GM12872 (cell line): ENCODE measurements around the gene MTA3.

Source experiments
- TF ChIP-seq, protein P1 (sequence below): IDR thresholded peaks from 3 replicates; pipeline ENCODE4 v1.5.1; 2011; ENCODE audit warnings: low read depth, mild to moderate bottlenecking, low read length, moderate library complexity; ENCODE audit not compliant: insufficient read depth

The MTA3 gene

DNA sequence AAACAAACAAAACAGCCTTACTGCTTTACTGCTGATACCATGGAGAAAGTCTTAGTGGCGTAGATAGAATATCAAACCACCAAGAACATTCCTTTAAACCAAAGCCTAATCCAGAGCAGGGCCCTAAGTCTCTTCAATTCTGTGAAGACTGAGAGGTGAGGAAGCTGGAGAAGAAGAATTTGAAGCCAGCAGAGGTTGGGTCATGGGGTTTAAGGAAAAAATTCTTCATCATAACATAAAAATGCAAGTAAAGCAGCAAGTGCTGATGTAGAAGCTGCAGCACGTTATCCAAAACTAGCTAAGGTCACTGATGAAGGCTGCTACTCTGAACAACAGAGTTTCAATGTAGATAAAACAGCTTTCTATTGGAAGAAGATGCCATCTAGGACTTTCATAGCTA lies 77.1 kb downstream of the MTA3 start:
- TF ChIP-seq, protein P1, sequence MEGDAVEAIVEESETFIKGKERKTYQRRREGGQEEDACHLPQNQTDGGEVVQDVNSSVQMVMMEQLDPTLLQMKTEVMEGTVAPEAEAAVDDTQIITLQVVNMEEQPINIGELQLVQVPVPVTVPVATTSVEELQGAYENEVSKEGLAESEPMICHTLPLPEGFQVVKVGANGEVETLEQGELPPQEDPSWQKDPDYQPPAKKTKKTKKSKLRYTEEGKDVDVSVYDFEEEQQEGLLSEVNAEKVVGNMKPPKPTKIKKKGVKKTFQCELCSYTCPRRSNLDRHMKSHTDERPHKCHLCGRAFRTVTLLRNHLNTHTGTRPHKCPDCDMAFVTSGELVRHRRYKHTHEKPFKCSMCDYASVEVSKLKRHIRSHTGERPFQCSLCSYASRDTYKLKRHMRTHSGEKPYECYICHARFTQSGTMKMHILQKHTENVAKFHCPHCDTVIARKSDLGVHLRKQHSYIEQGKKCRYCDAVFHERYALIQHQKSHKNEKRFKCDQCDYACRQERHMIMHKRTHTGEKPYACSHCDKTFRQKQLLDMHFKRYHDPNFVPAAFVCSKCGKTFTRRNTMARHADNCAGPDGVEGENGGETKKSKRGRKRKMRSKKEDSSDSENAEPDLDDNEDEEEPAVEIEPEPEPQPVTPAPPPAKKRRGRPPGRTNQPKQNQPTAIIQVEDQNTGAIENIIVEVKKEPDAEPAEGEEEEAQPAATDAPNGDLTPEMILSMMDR: no peak

DNA sequence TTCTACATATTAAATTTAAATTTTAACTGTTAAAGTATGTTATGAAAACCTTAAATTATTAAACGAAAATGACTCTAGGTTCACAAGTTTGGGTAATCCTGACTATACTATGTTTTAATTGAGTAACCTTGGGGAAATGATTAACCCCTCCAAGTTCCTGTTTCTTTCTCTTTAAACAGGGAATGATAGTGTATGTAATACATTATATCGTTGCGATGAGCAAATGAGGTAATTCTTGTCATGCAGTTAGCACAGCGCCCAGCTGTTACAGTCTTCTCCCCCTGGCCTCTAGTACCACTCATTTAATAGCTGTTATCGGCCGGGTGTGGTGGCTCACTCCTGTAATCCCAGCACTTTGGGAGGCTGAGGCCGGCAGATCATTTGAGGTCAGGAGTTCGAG lies 80.4 kb downstream of the MTA3 start:
- TF ChIP-seq, protein P1: no peak

DNA sequence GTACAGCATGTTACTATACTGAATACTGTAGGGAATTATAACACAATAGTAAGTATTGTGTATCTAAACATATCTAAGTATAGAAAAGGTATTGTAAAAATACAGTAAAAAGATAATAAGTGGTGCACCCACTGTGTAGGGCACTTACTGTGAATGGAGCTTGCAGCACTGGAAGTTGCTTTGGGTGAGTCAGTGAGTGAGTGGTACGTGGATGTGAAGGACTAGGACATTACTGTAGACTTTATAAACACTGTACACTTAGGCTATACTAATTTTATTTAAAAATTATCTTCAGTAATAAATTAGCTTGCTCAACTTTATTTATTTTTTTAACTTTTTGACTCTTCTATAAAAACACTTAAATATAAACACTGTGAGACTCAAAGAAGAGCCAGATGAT lies 82.6 kb downstream of the MTA3 start:
- TF ChIP-seq, protein P1: no peak

DNA sequence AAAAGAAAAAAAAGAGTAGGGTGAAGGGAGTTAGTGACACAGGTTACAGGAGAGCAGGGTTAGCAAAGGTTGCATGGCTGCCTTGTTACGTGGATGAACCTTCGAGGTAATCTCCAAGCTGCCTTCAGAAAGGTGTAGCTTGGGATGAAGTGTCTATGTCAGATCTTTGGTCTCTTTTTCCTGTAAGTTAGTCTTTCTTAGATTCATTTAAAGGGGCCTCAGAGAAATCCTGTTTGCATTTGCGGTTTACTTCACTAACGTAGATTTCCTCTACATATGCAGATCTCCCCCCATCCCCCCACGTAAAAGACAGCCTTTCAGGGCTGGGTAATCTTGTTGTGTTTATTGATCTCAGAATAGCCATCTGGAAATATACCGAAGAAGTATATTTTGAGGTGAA lies 83.7 kb downstream of the MTA3 start:
- TF ChIP-seq, protein P1: no peak

DNA sequence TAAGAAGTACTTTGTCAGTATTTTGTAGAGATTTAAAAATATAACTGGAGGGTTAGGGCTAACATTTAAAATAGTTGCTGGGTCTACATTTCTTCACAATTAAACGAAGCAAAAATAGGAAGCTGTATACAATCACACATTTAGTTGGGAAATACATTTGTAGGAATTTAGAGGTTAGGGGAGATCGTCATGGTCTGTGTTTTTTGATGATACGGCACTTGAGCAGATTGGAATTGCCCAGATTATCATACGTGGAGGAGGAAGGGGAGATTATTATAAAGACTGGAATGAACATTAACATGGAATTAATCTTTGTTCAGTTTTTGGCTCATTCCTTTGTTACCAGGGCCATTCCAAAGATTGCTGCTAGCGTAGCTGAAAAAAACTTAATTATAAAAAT lies 84.6 kb downstream of the MTA3 start:
- TF ChIP-seq, protein P1: no peak

DNA sequence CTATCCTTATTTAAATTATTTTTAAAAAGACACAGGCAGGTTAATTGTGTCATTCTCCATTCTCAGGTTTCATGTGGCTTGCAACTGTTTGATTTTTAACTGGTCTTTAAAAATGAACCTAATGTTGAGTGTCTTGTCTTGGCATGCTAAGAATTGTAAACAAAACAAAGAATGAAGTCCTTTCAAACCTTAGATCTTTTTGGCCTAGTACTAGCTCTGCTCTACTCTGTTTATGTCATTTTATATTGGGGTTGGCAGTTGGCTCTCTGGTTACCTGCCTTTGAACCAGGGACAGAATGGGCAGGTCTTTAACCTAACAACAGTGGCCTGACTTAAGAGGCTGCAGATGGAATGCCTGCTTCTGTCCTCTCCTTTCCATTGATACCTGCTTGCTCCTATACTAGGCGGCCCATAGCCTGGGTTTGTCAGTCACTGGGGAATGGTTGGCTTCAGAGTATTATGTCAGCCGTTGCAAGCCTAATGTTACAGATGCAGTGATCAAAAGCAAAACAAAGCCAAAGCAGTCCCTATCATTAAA lies 85.5 kb downstream of the MTA3 start:
- TF ChIP-seq, protein P1: no peak

DNA sequence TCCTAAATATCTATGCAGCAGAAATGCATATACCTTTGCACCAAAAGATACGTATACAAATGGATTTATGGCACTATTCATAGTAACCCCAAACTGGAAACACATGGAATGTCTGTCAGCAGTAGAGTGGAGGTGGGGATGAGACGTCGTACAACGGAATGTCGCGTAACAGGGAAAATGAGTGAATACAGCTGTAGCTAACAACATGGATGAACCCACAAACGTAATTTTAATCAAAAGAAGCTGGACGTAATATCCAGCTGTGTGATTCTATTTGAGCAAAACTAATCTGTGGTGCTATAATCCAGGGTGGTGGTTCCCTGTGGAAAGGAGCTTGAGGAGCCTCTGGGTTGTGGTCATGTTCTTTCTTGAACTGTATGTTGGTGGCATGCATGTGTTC lies 89.9 kb downstream of the MTA3 start:
- TF ChIP-seq, protein P1: no peak

DNA sequence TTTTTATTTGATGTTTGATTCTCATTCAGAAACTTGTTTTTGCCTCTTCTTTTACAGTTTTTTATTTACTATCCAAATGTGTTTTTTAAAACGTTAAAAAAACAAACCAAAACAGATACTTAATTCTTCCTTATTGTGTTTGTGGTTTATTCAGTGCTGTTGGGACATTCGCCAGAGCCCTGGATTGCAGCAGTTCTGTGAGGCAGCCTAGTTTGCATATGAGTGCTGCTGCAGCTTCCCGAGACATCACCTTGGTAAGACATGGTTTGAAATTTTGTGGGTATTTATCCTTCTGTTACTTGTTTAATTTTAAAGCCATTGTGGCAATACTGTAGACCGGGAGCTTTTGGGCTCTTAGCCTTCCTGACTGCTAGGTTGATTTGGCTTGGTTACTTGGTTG lies 91.2 kb downstream of the MTA3 start:
- TF ChIP-seq, protein P1: no peak
